GM18868 (cell line): ENCODE measurements around the gene PRCC.
A peak's percentile ranks its signal among the peaks of the same experiment; 100 is the strongest.
"Not testable (repeated sequence)": the region's sequence is repeated elsewhere in the genome, so short reads cannot be mapped to it uniquely, and the experiment has no call there.

Source experiments
- ATAC-seq: cut with Tn5 transposase; IDR thresholded peaks from one replicate; pipeline ENCODE4 v1.9.1; 2021; ENCODE audit warnings: mild to moderate bottlenecking, moderate library complexity; ENCODE audit not compliant: unreplicated experiment

Gene PRCC

GRCh38 chr1:156760092-156760795, 7.1 kb upstream of the PRCC start:
- ATAC-seq, result no peak

GRCh38 chr1:156760796-156761104, 6.6 kb upstream of the PRCC start:
- ATAC-seq, result no peak

- not testable (repeated sequence) for ATAC-seq
Measured at GRCh38 chr1:156765136-156765535, 2.2 kb upstream of the PRCC start.

- ATAC-seq, result no peak
Measured at GRCh38 chr1:156765666-156766065, 1.7 kb upstream of the PRCC start.

GRCh38 chr1:156766298-156767100, 836 bp upstream of the PRCC start:
- peak; percentile 18 for ATAC-seq

GRCh38 chr1:156767879-156768604, 707 bp downstream of the PRCC start:
- ATAC-seq, result peak; percentile 2

- no peak for ATAC-seq
Measured at GRCh38 chr1:156768610-156769295, 1.4 kb downstream of the PRCC start.

- ATAC-seq, result no peak
Measured at GRCh38 chr1:156772222-156772621, 4.9 kb downstream of the PRCC start.

- ATAC-seq, result no peak
Measured at GRCh38 chr1:156772728-156773497, 5.6 kb downstream of the PRCC start.

- no peak for ATAC-seq
Measured at GRCh38 chr1:156773607-156774006, 6.3 kb downstream of the PRCC start.

GRCh38 chr1:156775799-156776198, 8.5 kb downstream of the PRCC start:
- ATAC-seq, result no peak

- ATAC-seq, result no peak
Measured at GRCh38 chr1:156776942-156777341, 9.6 kb downstream of the PRCC start.

GRCh38 chr1:156777573-156777972, 10.2 kb downstream of the PRCC start:
- ATAC-seq, result no peak

- ATAC-seq, result no peak
Measured at GRCh38 chr1:156781585-156782186, 14.4 kb downstream of the PRCC start.

- ATAC-seq, result no peak
Measured at GRCh38 chr1:156785458-156785857, 18.1 kb downstream of the PRCC start.

GRCh38 chr1:156786640-156787039, 19.3 kb downstream of the PRCC start:
- ATAC-seq, result no peak

- ATAC-seq, result no peak
Measured at GRCh38 chr1:156788136-156788535, 20.8 kb downstream of the PRCC start.

- no peak for ATAC-seq
Measured at GRCh38 chr1:156789621-156790318, 22.4 kb downstream of the PRCC start.
